Kidney tubule cell (primary cell): ENCODE measurements around the gene WASF2.
"Not testable (repeated sequence)": the region's sequence is repeated elsewhere in the genome, so short reads cannot be mapped to it uniquely, and the experiment has no call there.

Experiments used
- DNase-seq: peaks from one replicate; pipeline ENCODE4 v3.0.0-alpha.2; 2018; ENCODE audit warnings: low spot score

The WASF2 gene

GRCh38 chr1:27397749-27398148 is 92.2 kb downstream of the WASF2 start:
- no peak for DNase-seq

GRCh38 chr1:27397110-27397509 is 92.9 kb downstream of the WASF2 start:
- DNase-seq: no peak

GRCh38 chr1:27395441-27396195 is 94.3 kb downstream of the WASF2 start:
- peak; percentile 77 for DNase-seq

GRCh38 chr1:27394925-27395324 is 95.0 kb downstream of the WASF2 start:
- no peak for DNase-seq

GRCh38 chr1:27394282-27394658 is 95.7 kb downstream of the WASF2 start:
- no peak for DNase-seq

- DNase-seq: no peak
Observed at GRCh38 chr1:27393641-27394281, 96.2 kb downstream of the WASF2 start.

GRCh38 chr1:27392778-27393635 is 97.0 kb downstream of the WASF2 start:
- no peak for DNase-seq

- peak; percentile 89 for DNase-seq
Observed at GRCh38 chr1:27392096-27392777, 97.7 kb downstream of the WASF2 start, which contains the start of gene GPR3. TSS of gene GPR3 (plus strand) at chr1:27392622. CDS start at chr1:27393799, 1,177 bp downstream.

GRCh38 chr1:27391511-27392095 is 98.4 kb downstream of the WASF2 start:
- DNase-seq: peak; percentile 49

- peak; percentile 67 for DNase-seq
Observed at GRCh38 chr1:27388337-27389005, 101.5 kb downstream of the WASF2 start.

GRCh38 chr1:27384797-27385196 is 105.2 kb downstream of the WASF2 start:
- not testable (repeated sequence) for DNase-seq

GRCh38 chr1:27383661-27384060 is 106.3 kb downstream of the WASF2 start:
- no peak for DNase-seq

GRCh38 chr1:27383039-27383605 is 106.8 kb downstream of the WASF2 start, which contains the start of gene CD164L2:
TSS of gene CD164L2 (minus strand) at chr1:27383333. CDS start at chr1:27383239, 94 bp downstream.
- peak; percentile 42 for DNase-seq

- DNase-seq: no peak
Observed at GRCh38 chr1:27381969-27382762, 107.8 kb downstream of the WASF2 start.

- no peak for DNase-seq
Observed at GRCh38 chr1:27380766-27381733, 108.9 kb downstream of the WASF2 start.

GRCh38 chr1:27380224-27380623 is 109.7 kb downstream of the WASF2 start:
- DNase-seq: no peak

GRCh38 chr1:27379564-27380122 is 110.3 kb downstream of the WASF2 start:
- no peak for DNase-seq
